ENCODE data around the gene ADAMTS19.

Gene ADAMTS19, protein sequence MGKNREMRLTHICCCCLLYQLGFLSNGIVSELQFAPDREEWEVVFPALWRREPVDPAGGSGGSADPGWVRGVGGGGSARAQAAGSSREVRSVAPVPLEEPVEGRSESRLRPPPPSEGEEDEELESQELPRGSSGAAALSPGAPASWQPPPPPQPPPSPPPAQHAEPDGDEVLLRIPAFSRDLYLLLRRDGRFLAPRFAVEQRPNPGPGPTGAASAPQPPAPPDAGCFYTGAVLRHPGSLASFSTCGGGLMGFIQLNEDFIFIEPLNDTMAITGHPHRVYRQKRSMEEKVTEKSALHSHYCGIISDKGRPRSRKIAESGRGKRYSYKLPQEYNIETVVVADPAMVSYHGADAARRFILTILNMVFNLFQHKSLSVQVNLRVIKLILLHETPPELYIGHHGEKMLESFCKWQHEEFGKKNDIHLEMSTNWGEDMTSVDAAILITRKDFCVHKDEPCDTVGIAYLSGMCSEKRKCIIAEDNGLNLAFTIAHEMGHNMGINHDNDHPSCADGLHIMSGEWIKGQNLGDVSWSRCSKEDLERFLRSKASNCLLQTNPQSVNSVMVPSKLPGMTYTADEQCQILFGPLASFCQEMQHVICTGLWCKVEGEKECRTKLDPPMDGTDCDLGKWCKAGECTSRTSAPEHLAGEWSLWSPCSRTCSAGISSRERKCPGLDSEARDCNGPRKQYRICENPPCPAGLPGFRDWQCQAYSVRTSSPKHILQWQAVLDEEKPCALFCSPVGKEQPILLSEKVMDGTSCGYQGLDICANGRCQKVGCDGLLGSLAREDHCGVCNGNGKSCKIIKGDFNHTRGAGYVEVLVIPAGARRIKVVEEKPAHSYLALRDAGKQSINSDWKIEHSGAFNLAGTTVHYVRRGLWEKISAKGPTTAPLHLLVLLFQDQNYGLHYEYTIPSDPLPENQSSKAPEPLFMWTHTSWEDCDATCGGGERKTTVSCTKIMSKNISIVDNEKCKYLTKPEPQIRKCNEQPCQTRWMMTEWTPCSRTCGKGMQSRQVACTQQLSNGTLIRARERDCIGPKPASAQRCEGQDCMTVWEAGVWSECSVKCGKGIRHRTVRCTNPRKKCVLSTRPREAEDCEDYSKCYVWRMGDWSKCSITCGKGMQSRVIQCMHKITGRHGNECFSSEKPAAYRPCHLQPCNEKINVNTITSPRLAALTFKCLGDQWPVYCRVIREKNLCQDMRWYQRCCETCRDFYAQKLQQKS
- long read RNA-seq: 0 reads

- Histone ChIP-seq H3K27me3 (ENCODE audit: insufficient read depth, poor library complexity, severe bottlenecking) (no peaks in the 10 kb centered on the region), H3K27ac (replicated peaks) (no peak within 1 kb of the TSS), H3K4me3 (replicated peaks; ENCODE audit: insufficient read depth, low read length) (no peak within 1 kb of the TSS)
- no peak for DNase-seq (ENCODE audit: low read depth in 1 of 2, low spot score in 1 of 2)
- no peak for TF ChIP-seq GABPA (IDR thresholded peaks at IDR 0.05; ENCODE audit: low read depth)
- no peak for TF ChIP-seq CTCF (IDR thresholded peaks at IDR 0.05; ENCODE audit: insufficient read depth, low read length)
- no peak for TF ChIP-seq POLR2AphosphoS5 (IDR thresholded peaks at IDR 0.05; ENCODE audit: low read depth)
- TF ChIP-seq SPI1 (IDR thresholded peaks at IDR 0.05; ENCODE audit: borderline replicate concordance, low read depth): no peak
- TF ChIP-seq REST (IDR thresholded peaks at IDR 0.05; ENCODE audit: insufficient replicate concordance, low read depth): no peak
Observed at GRCh38 chr5:129459777-129460671, at the start of gene ADAMTS19. ADAMTS19 (plus strand) TSS chr5:129460298; CDS start chr5:129460392, 94 bp downstream.

- DNase-seq (ENCODE audit: low read depth in 1 of 2, low spot score in 1 of 2): no peak
- TF ChIP-seq REST (IDR thresholded peaks at IDR 0.05; ENCODE audit: insufficient replicate concordance, low read depth) (no peak), CTCF (IDR thresholded peaks at IDR 0.05; ENCODE audit: insufficient read depth, low read length) (no peak), SPI1 (IDR thresholded peaks at IDR 0.05; ENCODE audit: borderline replicate concordance, low read depth) (no peak), POLR2AphosphoS5 (IDR thresholded peaks at IDR 0.05; ENCODE audit: low read depth) (no peak), GABPA (IDR thresholded peaks at IDR 0.05; ENCODE audit: low read depth) (no peak)
- Histone ChIP-seq H3K4me3 (replicated peaks; ENCODE audit: insufficient read depth, low read length) (no peak overlapping the region), H3K27ac (replicated peaks) (no peak overlapping the region), H3K27me3 (ENCODE audit: insufficient read depth, poor library complexity, severe bottlenecking) (no peaks in the 10 kb centered on the region)
Observed at GRCh38 chr5:129410488-129410887, 49.6 kb upstream of the ADAMTS19 start.

DNA sequence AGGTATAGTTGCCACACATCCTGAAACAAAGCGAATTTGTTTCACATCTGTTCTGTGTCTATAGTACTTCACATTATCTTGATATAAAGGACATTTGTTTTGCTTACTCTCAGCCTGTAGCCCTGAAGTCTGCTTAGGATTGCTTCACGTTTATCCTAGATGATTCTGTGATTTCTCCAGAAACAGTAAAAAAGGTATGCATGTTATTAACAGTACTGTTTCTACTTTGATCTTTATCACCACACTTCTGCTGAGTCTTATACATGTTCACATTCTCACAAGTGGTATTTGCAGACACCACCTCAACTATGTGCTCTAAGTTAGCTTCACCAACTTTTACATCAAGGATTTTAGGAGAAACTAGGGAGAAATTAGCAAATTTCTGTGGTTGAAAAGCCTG, 47.4 kb upstream of the ADAMTS19 start:
- no peak for DNase-seq (ENCODE audit: low read depth in 1 of 2, low spot score in 1 of 2)
- no peak for TF ChIP-seq REST (IDR thresholded peaks at IDR 0.05; ENCODE audit: insufficient replicate concordance, low read depth)
- no peak for TF ChIP-seq CTCF (IDR thresholded peaks at IDR 0.05; ENCODE audit: insufficient read depth, low read length)
- no peak for TF ChIP-seq POLR2AphosphoS5 (IDR thresholded peaks at IDR 0.05; ENCODE audit: low read depth)
- no peak for TF ChIP-seq SPI1 (IDR thresholded peaks at IDR 0.05; ENCODE audit: borderline replicate concordance, low read depth)
- no peak for TF ChIP-seq GABPA (IDR thresholded peaks at IDR 0.05; ENCODE audit: low read depth)
- no peak overlapping the region for H3K27ac ChIP-seq (replicated peaks)
- no peaks in the 10 kb centered on the region for H3K27me3 ChIP-seq (ENCODE audit: insufficient read depth, poor library complexity, severe bottlenecking)
- H3K4me3 ChIP-seq (replicated peaks; ENCODE audit: insufficient read depth, low read length): no peak overlapping the region
